Epithelial cell of prostate (primary cell): ENCODE measurements around the gene OSTN.

ENCODE experiments used
- DNase-seq: peaks from one replicate; pipeline ENCODE4 v3.0.0-alpha.2; 2011; ENCODE audit warnings: low read depth, low spot score
- H3K27ac ChIP-seq: fragments of 450-650 bp; 2 replicates; pipeline ENCODE4 v1.5.1; 2017; ENCODE audit warnings: mild to moderate bottlenecking

The OSTN gene

GRCh38 chr3:191301782-191302411 is 102.9 kb downstream of the OSTN start:
- DNase-seq, result no peak
- no peak overlapping the region for H3K27ac ChIP-seq

DNA sequence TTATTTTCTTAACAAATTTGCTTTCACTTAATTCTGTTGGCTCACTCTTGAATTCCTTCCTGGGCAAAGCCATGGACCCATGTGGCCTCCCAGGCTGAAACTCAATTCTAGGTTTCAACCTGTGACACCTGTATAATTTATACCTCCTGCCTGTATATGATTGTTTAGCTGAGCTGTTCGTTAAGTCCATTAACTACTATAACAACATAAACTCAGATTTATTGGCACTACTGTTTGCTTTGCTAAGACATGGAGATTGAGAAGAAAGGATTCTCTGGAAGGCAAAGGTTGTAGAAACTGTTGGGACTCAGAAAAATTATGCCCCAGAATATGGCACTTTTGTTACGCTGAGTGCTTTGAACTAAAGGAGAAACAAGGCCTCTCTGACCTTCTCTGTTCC is 103.4 kb downstream of the OSTN start:
- H3K27ac ChIP-seq, result no peak overlapping the region

GRCh38 chr3:191303596-191303995 is 104.6 kb downstream of the OSTN start:
- DNase-seq, result no peak

More for the DNA sequence above, 103.4 kb downstream of the OSTN start:
- no peak for DNase-seq

GRCh38 chr3:191306428-191306827 is 107.4 kb downstream of the OSTN start:
- DNase-seq, result no peak
- H3K27ac ChIP-seq, result no peak overlapping the region

More at GRCh38 chr3:191303596-191303995, 104.6 kb downstream of the OSTN start:
- H3K27ac ChIP-seq, result no peak overlapping the region

DNA sequence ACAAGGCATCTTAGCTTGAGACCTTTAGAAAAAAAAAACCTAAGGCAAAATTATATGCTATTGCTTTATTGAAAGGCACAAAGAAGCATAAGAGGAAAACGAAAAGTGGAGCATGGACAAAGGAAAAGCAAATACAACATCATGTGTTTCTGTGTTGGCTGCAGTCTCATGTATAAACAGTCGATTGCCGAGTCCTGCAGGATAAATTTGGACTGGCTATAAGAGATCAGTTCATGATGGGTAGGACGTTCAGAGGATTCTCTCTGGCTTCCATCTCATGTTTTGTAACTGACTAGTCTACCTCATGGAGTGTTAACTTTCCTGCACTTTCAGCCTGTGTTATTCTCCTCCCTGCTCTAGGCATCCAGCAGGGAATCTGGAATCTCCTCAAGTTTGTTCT is 108.3 kb downstream of the OSTN start:
- no peak overlapping the region for H3K27ac ChIP-seq
- no peak for DNase-seq

DNA sequence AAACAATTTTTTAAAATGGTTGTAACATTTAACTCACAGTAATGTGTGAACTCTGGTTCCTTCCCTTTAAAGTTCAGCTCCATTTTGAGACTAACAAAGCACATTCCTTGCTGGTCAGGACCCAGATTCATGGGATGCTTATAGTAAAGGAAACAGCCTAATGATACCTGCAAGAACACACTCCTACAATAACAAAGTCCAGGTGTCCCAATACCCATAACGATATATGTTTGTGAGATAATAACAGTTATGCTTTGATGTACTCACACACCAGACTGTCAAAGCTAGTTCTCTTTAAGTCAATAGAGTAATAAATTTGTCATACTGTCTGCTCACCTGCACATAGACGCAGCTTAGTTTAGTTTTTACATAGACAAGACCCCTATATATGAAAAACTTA is 114.3 kb downstream of the OSTN start:
- DNase-seq, result no peak
- no peak overlapping the region for H3K27ac ChIP-seq

- no peak for DNase-seq
- no peak overlapping the region for H3K27ac ChIP-seq
These were observed 115.2 kb downstream of the OSTN start for GRCh38 chr3:191314109-191314728.
